GM12878 (cell line): ENCODE data around the gene PLCG2. TPM values are rescaled to one million over a fixed set of nuclear protein-coding genes. Genes with fewer than 3 reads are reported as not detected.
A peak's percentile ranks its signal among the peaks of the same experiment; 100 is the strongest.

Source experiments
- ATAC-seq: fragments of 200-7000 bp; cut with Tn5 transposase; 3 replicates; pipeline ENCODE4 v1.9.1; 2020; ENCODE audit warnings: mild to moderate bottlenecking, moderate library complexity
- BruUV-seq: library from RNA; stranded (reverse); fragments of 400-500 nt; replicated peaks from 2 replicates; lab custom pipeline; 2021; lab: Mats Ljungman, UMichigan
- CTCF ChIA-PET: fragments of 300-600 bp; sonication (Branson Sonifier 250); formaldehyde crosslinking; extraction: SDS; loops from one replicate; lab custom pipeline; 2021; ENCODE audit warnings: inconsistent platforms; lab: Yijun Ruan, JAX
- POLR2A ChIA-PET: fragments of 350-600 bp; formaldehyde crosslinking; extraction: SDS; loops from one replicate; lab custom pipeline; 2021; ENCODE audit warnings: inconsistent platforms; lab: Charles Lee
- RAD21 ChIA-PET: fragments of 300-600 bp; sonication (Branson Sonifier 250); formaldehyde crosslinking; loops from one replicate; lab custom pipeline; 2023; ENCODE audit warnings: antibody characterized with exemption; ENCODE audit not compliant: unreplicated experiment; lab: Charles Lee
- SMC1A ChIA-PET: fragments of 300-600 bp; sonication (Branson Sonifier 250); formaldehyde crosslinking; loops from one replicate; lab custom pipeline; 2023; ENCODE audit not compliant: unreplicated experiment, uncharacterized antibody; lab: Charles Lee
- DNase-seq: peaks from one replicate; pipeline ENCODE4 v3.0.0-alpha.2; 2011; ENCODE audit warnings: low read depth, low spot score
- FAIRE-seq: peaks from 3 replicates; lab custom pipeline; 2011; peaks lifted over from hg19 to GRCh38; lab: Jason Lieb, UNC
- H2AFZ ChIP-seq: 2 replicates; pipeline ENCODE4 v1.6.0; 2011; ENCODE audit warnings: low read depth, low read length, control low read depth; ENCODE audit not compliant: control insufficient read depth
- H3K27ac ChIP-seq: 2 replicates; pipeline ENCODE4 v1.5.1; 2011; ENCODE audit warnings: control low read depth; ENCODE audit not compliant: control insufficient read depth, insufficient read depth
- H3K27me3 ChIP-seq, 2 experiments: replicated peaks in 1 of 2; 2 replicates each; pipeline versions ENCODE4 v1.6.0 to v1.6.1; 2011; ENCODE audit warnings: low read length in 1 of 2; ENCODE audit not compliant: control insufficient read depth in 2 of 2, insufficient read depth in 2 of 2
- H3K36me3 ChIP-seq, 2 experiments: 2 replicates each; pipeline ENCODE4 v1.5.1; 2011; ENCODE audit warnings: low read length in 1 of 2; ENCODE audit not compliant: control insufficient read depth in 2 of 2, insufficient read depth in 2 of 2
- H3K4me1 ChIP-seq: 2 replicates; pipeline ENCODE4 v1.6.1; 2011; ENCODE audit warnings: mild to moderate bottlenecking, low read length, moderate library complexity, mixed read lengths; ENCODE audit not compliant: control insufficient read depth, insufficient read depth
- H3K4me2 ChIP-seq: 2 replicates; pipeline ENCODE4 v1.6.0; 2011; ENCODE audit warnings: control low read depth; ENCODE audit not compliant: control insufficient read depth, insufficient read depth
- H3K4me3 ChIP-seq: fragments of 200-600 bp; sonication (generic); 2 replicates; pipeline ENCODE4 v1.5.1; 2016
- H3K79me2 ChIP-seq: 2 replicates; pipeline ENCODE4 v1.6.0; 2011; ENCODE audit warnings: low read length; ENCODE audit not compliant: control insufficient read depth, insufficient read depth
- H3K9ac ChIP-seq: 2 replicates; pipeline ENCODE4 v1.8.0; 2011; ENCODE audit warnings: low read length, control low read depth, mixed read lengths; ENCODE audit not compliant: control insufficient read depth, insufficient read depth
- H3K9me3 ChIP-seq: replicated peaks from 3 replicates; pipeline ENCODE4 v1.5.1; 2011; ENCODE audit warnings: mild to moderate bottlenecking, low read length; ENCODE audit not compliant: control insufficient read depth, insufficient read depth
- H4K20me1 ChIP-seq: 2 replicates; pipeline ENCODE4 v1.6.0; 2011; ENCODE audit not compliant: control insufficient read depth, insufficient read depth
- BMI1 ChIP-seq: fragments of 450-650 bp; IDR thresholded peaks from 2 replicates; pipeline ENCODE4 v1.6.1; 2016; ENCODE audit warnings: mild to moderate bottlenecking, moderate library complexity, borderline replicate concordance
- DPF2 ChIP-seq: fragments of 450-650 bp; IDR thresholded peaks from 2 replicates; pipeline ENCODE4 v1.6.1; 2017; ENCODE audit warnings: mild to moderate bottlenecking
- E2F8 ChIP-seq: fragments of 450-650 bp; IDR thresholded peaks from 2 replicates; pipeline ENCODE4 v1.6.1; 2018; ENCODE audit warnings: mild to moderate bottlenecking, low read depth, moderate library complexity; ENCODE audit not compliant: partially characterized antibody
- HCFC1 ChIP-seq: fragments of 150-350 bp; IDR thresholded peaks from 2 replicates; pipeline ENCODE4 v1.6.1; 2014; ENCODE audit warnings: low read length
- HDGF ChIP-seq: fragments of 450-650 bp; IDR thresholded peaks from 2 replicates; pipeline ENCODE4 v1.6.1; 2016; ENCODE audit warnings: antibody characterized with exemption
- HSF1 ChIP-seq: fragments of 150-350 bp; IDR thresholded peaks from 2 replicates; pipeline ENCODE4 v1.6.1; 2014; ENCODE audit warnings: mild to moderate bottlenecking, low read depth, low read length
- MXI1 ChIP-seq: fragments of 150-350 bp; IDR thresholded peaks from 2 replicates; pipeline ENCODE4 v1.6.1; 2011; ENCODE audit warnings: low read depth, mild to moderate bottlenecking, inconsistent platforms, low read length, improper control_type of control experiment
- NFYA ChIP-seq: IDR thresholded peaks from 2 replicates; pipeline ENCODE4 v1.6.1; 2011; ENCODE audit warnings: low read depth, mild to moderate bottlenecking, low read length, improper control_type of control experiment, borderline replicate concordance
- NFYB ChIP-seq: IDR thresholded peaks from 2 replicates; pipeline ENCODE4 v1.6.1; 2011; ENCODE audit warnings: low read depth, mild to moderate bottlenecking, low read length, improper control_type of control experiment, moderate library complexity; ENCODE audit not compliant: insufficient read depth
- POLR2AphosphoS2 ChIP-seq: IDR thresholded peaks from 2 replicates; pipeline ENCODE4 v1.6.1; 2011; ENCODE audit warnings: low read depth, mild to moderate bottlenecking, low read length, improper control_type of control experiment, moderate library complexity
- RAD21 ChIP-seq: IDR thresholded peaks from 2 replicates; pipeline ENCODE4 v1.6.1; 2011; ENCODE audit warnings: mild to moderate bottlenecking, low read depth, low read length, moderate library complexity; ENCODE audit not compliant: insufficient read depth
- USF1 ChIP-seq: IDR thresholded peaks from 2 replicates; pipeline ENCODE4 v1.6.1; 2011; ENCODE audit warnings: borderline replicate concordance, low read depth, mild to moderate bottlenecking, moderate library complexity, mixed read lengths, low read length; ENCODE audit not compliant: insufficient read depth; ENCODE audit errors: extremely low read length
- ZNF384 ChIP-seq: IDR thresholded peaks from 2 replicates; pipeline ENCODE4 v1.6.1; 2012; ENCODE audit warnings: low read depth, mild to moderate bottlenecking, low read length, improper control_type of control experiment, borderline replicate concordance
- WGBS: methylation state at CpG from one replicate; pipeline ENCODE4 v1.1.6; 2016; ENCODE audit warnings: low lambda C conversion rate; ENCODE audit not compliant: insufficient replicate concordance, insufficient coverage; ENCODE audit errors: missing lambda C conversion rate; 5-methylcytosine and 5-hydroxymethylcytosine counted together
- in situ Hi-C: fragments of 300-500 bp; cut with MboI; formaldehyde crosslinking; loops from 9 replicates; pipeline ENCODE4 v1.14.3; 2018; ENCODE audit warnings: mixed read lengths
- intact Hi-C: fragments of 100-400 bp; cut with micrococcal nuclease; formaldehyde crosslinking; loops from one replicate; pipeline ENCODE4 v1.14.2; 2022; ENCODE audit not compliant: unreplicated experiment
- polyA plus RNA-seq, 11 experiments: library from polyadenylated mRNA; depleted of rRNA in 4 of 11; unstranded in 6 of 11; stranded (reverse) in 5 of 11; fragments of >200 nt; fragmentation: Nextera tagmentation in 4 of 11; fragmentation: Illumina TruSeq in 1 of 11; extraction: Ambion mirVana in 4 of 11; extraction: Trizol in 1 of 11; gene quantifications; 1 replicate in 1 of 11; 2 replicates in 10 of 11; pipeline versions ENCODE4 v1.2.1 to v1.2.3, GENCODE V29; 2011 to 2016; ENCODE audit warnings: inconsistent platforms in 2 of 11, missing spikeins in 2 of 11, low read depth in 1 of 11
- total RNA-seq, 4 experiments: library from RNA; depleted of rRNA in 3 of 4; stranded (reverse); fragments of >200 nt in 3 of 4; fragmentation: Illumina TruSeq in 1 of 4; extraction: Trizol in 1 of 4; gene quantifications; 2 replicates each; pipeline versions ENCODE4 v1.2.1 to v1.2.3, GENCODE V29; 2013 to 2021
- TF ChIP-seq, protein P1 (sequence below): fragments of 450-650 bp; IDR thresholded peaks from 2 replicates; pipeline ENCODE4 v1.6.1; 2017; ENCODE audit warnings: mild to moderate bottlenecking, low read depth, inconsistent platforms; ENCODE audit not compliant: poor library complexity, severe bottlenecking

PLCG2 gene
- total and polyA plus RNA-seq, 10 of the 15 experiments (the other 5 are each of a cell fraction or from before 2014, with no cell fraction given) = 47.6 to 256 (median 149) TPM

GRCh38 chr16:81808933-81809480 lies 29.9 kb downstream of the PLCG2 start:
- FAIRE-seq = peak; percentile 93
- DNase-seq = peak; percentile 99
- in situ Hi-C loops = no loop called here
- RAD21 ChIA-PET = interaction anchor here (0.6 to 3.3 kb wide), 21 partner anchors 9 to 716 kb away, joined by 3 to 40 read pairs (median 5); partner anchors contain the start of gene PLCG2
- Histone ChIP-seq H3K9me3 (peaks cover 8% of the 10 kb centered on the region; the same call in 2 of the 3 replicates), H3K4me3 (peak overlapping the region; percentile 48; the same call in 1 of the 2 replicates), H3K79me2 (peaks cover 87% of the 10 kb centered on the region), H3K9ac (peak overlapping the region; percentile 57), H3K27me3 (no peaks in the 10 kb centered on the region), H3K36me3 (peaks cover 7 to 8% of the 10 kb centered on the region in 2 experiments), H2AFZ (no peak overlapping the region), H3K4me1 (peaks cover 78% of the 10 kb centered on the region), H3K27ac (peak overlapping the region; percentile 99), H4K20me1 (no peaks in the 10 kb centered on the region), H3K4me2 (peak overlapping the region; percentile 97)
- POLR2A ChIA-PET = interaction anchor here (0.5 to 3.1 kb wide), 18 partner anchors 9 to 94 kb away, joined by 3 to 34 read pairs (median 4); no protein-coding TSS in a partner anchor
- peak; percentile 75 for ATAC-seq
- WGBS = 2% methylated on average over 3 of the region's 3 CpGs
- CTCF ChIA-PET = interaction anchor here (0.7 to 3.0 kb wide), 14 partner anchors 9 to 81 kb away, joined by 3 to 30 read pairs (median 4); no protein-coding TSS in a partner anchor
- intact Hi-C loops = loop anchor here (1.0 to 2.0 kb wide), 2 partner anchors 11 to 24 kb away; no protein-coding TSS in a partner anchor
- no TSS peak for BruUV-seq
- SMC1A ChIA-PET = interaction anchor here (0.7 to 6.6 kb wide), 21 partner anchors 7 to 71 kb away, joined by 3 to 117 read pairs (median 6); partner anchors contain the start of gene PLCG2
- TF ChIP-seq HCFC1 = no peak
- TF ChIP-seq, protein P1, sequence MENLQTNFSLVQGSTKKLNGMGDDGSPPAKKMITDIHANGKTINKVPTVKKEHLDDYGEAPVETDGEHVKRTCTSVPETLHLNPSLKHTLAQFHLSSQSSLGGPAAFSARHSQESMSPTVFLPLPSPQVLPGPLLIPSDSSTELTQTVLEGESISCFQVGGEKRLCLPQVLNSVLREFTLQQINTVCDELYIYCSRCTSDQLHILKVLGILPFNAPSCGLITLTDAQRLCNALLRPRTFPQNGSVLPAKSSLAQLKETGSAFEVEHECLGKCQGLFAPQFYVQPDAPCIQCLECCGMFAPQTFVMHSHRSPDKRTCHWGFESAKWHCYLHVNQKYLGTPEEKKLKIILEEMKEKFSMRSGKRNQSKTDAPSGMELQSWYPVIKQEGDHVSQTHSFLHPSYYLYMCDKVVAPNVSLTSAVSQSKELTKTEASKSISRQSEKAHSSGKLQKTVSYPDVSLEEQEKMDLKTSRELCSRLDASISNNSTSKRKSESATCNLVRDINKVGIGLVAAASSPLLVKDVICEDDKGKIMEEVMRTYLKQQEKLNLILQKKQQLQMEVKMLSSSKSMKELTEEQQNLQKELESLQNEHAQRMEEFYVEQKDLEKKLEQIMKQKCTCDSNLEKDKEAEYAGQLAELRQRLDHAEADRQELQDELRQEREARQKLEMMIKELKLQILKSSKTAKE = peak; percentile 92
- TF ChIP-seq NFYA = no peak
- peak; percentile 89 for TF ChIP-seq HDGF
- TF ChIP-seq BMI1 = peak; percentile 59; the same call in 1 of the 2 replicates
- TF ChIP-seq RAD21 = peak; percentile 9; the same call in 1 of the 2 replicates
- peak; percentile 98 for TF ChIP-seq DPF2
- TF ChIP-seq USF1 = no peak
- no peak; the same call in 1 of the 2 replicates for TF ChIP-seq NFYB
- TF ChIP-seq ZNF384 = no peak
- no peak for TF ChIP-seq E2F8
- TF ChIP-seq HSF1 = no peak
- TF ChIP-seq POLR2AphosphoS2 = no peak
- TF ChIP-seq MXI1 = peak; percentile 91
